A549 (cell line): Measurements from ENCODE around the gene GOLGA8S. TPM values are rescaled to one million over a fixed set of nuclear protein-coding genes. Genes with fewer than 3 reads are reported as not detected.

Experiments used
- ATAC-seq, 2 experiments: fragments of 200-7000 bp in 1 of 2; fragments of >200 bp in 1 of 2; cut with Nextera tagmentation in 1 of 2; cut with Tn5 transposase in 1 of 2; 3 replicates each; pipeline versions ENCODE4 v1.8.0 to v1.9.1; 2018 to 2020; ENCODE audit warnings: mild to moderate bottlenecking in 1 of 2, moderate library complexity in 1 of 2
- CTCF ChIA-PET: fragments of 300-600 bp; sonication (Branson Sonifier 250); formaldehyde crosslinking; extraction: SDS; loops from one replicate; lab custom pipeline; 2021; ENCODE audit warnings: antibody characterized with exemption, inconsistent platforms; lab: Yijun Ruan, JAX
- POLR2A ChIA-PET: fragments of 350-600 bp; formaldehyde crosslinking; extraction: SDS; loops from one replicate; lab custom pipeline; 2021; ENCODE audit warnings: antibody characterized with exemption, inconsistent platforms; lab: Yijun Ruan, JAX
- DNase-seq, 2 experiments: peaks; one replicate each; pipeline versions ENCODE4 v3.0.0 to v3.0.0-alpha.2; 2011 to 2016; ENCODE audit warnings: low read depth in 1 of 2, low spot score in 1 of 2
- FAIRE-seq: peaks from 2 replicates; lab custom pipeline; 2011; peaks lifted over from hg19 to GRCh38; lab: Jason Lieb, UNC
- H3K27ac ChIP-seq, 2 experiments: fragments of >200 bp; sonication (Bioruptor Twin); formaldehyde crosslinking; 3 replicates each; pipeline ENCODE4 v1.5.1; 2016 to 2017
- H3K4me1 ChIP-seq: fragments of >200 bp; sonication (Bioruptor Twin); formaldehyde crosslinking; 3 replicates; pipeline ENCODE4 v1.6.1; 2016
- H3K4me2 ChIP-seq: fragments of >200 bp; sonication (Bioruptor Twin); formaldehyde crosslinking; 3 replicates; pipeline ENCODE4 v1.6.1; 2016
- H3K4me3 ChIP-seq: fragments of >200 bp; sonication (Bioruptor Twin); formaldehyde crosslinking; 3 replicates; pipeline ENCODE4 v1.5.1; 2016
- H3K9me3 ChIP-seq: fragments of >200 bp; sonication (Bioruptor Twin); formaldehyde crosslinking; 3 replicates; pipeline ENCODE4 v1.6.1; 2016
- CEBPB ChIP-seq, 2 experiments: fragments of >200 bp in 1 of 2; sonication (Bioruptor Twin) in 1 of 2; formaldehyde crosslinking in 1 of 2; IDR thresholded peaks; 2 replicates each; pipeline ENCODE4 v1.6.1; 2012 to 2016
- CTCF ChIP-seq: fragments of >200 bp; sonication (Bioruptor Twin); formaldehyde crosslinking; IDR thresholded peaks from 3 replicates; pipeline ENCODE4 v1.5.1; 2016
- HDAC2 ChIP-seq: fragments of 200-600 bp; sonication (generic); IDR thresholded peaks from 2 replicates; pipeline ENCODE4 v1.6.1; 2016
- JUNB ChIP-seq: fragments of >200 bp; sonication (Bioruptor Twin); formaldehyde crosslinking; IDR thresholded peaks from 2 replicates; pipeline ENCODE4 v1.6.1; 2016
- REST ChIP-seq: fragments of 200-600 bp; sonication (generic); IDR thresholded peaks from 2 replicates; pipeline ENCODE4 v1.6.1; 2016; ENCODE audit warnings: antibody characterized with exemption, mild to moderate bottlenecking, moderate library complexity
- TFCP2L1 ChIP-seq: fragments of 250-450 bp; sonication (Bioruptor Pico); IDR thresholded peaks from 2 replicates; pipeline ENCODE4 v1.5.0; 2021; ENCODE audit warnings: mild to moderate bottlenecking
- ZC3H11A ChIP-seq: fragments of 450-650 bp; IDR thresholded peaks from 2 replicates; pipeline ENCODE4 v1.6.1; 2014; ENCODE audit warnings: antibody characterized with exemption, mild to moderate bottlenecking
- ZFP36 ChIP-seq: fragments of 450-650 bp; IDR thresholded peaks from 2 replicates; pipeline ENCODE4 v1.6.1; 2014; ENCODE audit warnings: borderline replicate concordance; ENCODE audit not compliant: partially characterized antibody
- ZSCAN20 ChIP-seq: fragments of 250-450 bp; sonication (Bioruptor Pico); IDR thresholded peaks from 2 replicates; pipeline ENCODE4 v1.8.0; 2022; ENCODE audit warnings: mild to moderate bottlenecking, moderate library complexity
- WGBS: methylation state at CpG from one replicate; pipeline ENCODE4 v1.1.6; 2017; ENCODE audit errors: missing lambda C conversion rate; 5-methylcytosine and 5-hydroxymethylcytosine counted together
- polyA plus RNA-seq, 4 experiments: library from polyadenylated mRNA; depleted of rRNA in 3 of 4; stranded (reverse); fragments of >200 nt; fragmentation: RNase III in 1 of 4; extraction: RNeasy Plus Mini Kit Qiagen cat#74134 plus additional on column Dnase treatment in 1 of 4; gene quantifications; 2 replicates in 3 of 4; 3 replicates in 1 of 4; pipeline ENCODE4 v1.2.3, GENCODE V29; 2011 to 2017
- TF ChIP-seq, protein P1 (sequence below): IDR thresholded peaks from 2 replicates; pipeline ENCODE4 v1.6.1; 2012

GOLGA8S gene
- polyA plus RNA-seq, 2 of the 4 experiments (the other 2 are of a cell fraction): 0.35 to 0.90 TPM

DNA sequence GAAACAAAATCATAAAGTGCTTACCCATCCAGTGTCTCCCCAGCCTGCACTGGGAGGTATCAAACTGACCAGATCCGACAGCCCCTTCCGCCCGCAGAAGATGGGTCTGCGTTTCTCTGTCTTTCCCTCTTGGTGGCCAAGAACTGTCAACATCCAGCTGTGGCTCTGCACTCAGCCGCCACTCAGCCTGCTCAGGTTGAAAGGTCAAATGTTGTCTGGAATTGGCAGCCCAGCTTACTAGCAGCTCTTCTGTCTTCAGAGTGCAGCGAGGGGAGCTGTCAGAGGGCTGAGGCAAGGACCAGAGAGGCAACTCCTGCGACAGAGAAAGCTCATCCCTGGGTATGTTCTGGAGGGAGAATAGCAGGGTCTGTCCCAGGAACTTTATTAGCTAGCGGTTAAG, 47.1 kb downstream of the GOLGA8S start:
- H3K9me3 ChIP-seq: peaks cover 5% of the 10 kb centered on the region; the same call in 1 of the 3 replicates
- FAIRE-seq (no peak), DNase-seq (no peak), ATAC-seq (no peak; a peak in 1 of 6 replicates)
- H3K27ac ChIP-seq: no peak overlapping the region
- ChIA-PET POLR2A (no interaction called here), CTCF (no interaction called here)
- H3K4me2 ChIP-seq: no peak overlapping the region
- TF ChIP-seq CEBPB (IDR thresholded peaks at IDR 0.05): no peak
- TF ChIP-seq, protein P1, sequence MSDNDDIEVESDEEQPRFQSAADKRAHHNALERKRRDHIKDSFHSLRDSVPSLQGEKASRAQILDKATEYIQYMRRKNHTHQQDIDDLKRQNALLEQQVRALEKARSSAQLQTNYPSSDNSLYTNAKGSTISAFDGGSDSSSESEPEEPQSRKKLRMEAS: no peak
- no peak for TF ChIP-seq TFCP2L1 (CRISPR knock-in tag)
- no peak for TF ChIP-seq ZFP36
- TF ChIP-seq ZSCAN20 (CRISPR knock-in tag): no peak
- no peak for TF ChIP-seq CTCF
- TF ChIP-seq REST: no peak
- WGBS: 74% methylated on average over 7 of the region's 8 CpGs
- no peaks in the 10 kb centered on the region for H3K4me1 ChIP-seq
- H3K4me3 ChIP-seq: no peak overlapping the region

DNA sequence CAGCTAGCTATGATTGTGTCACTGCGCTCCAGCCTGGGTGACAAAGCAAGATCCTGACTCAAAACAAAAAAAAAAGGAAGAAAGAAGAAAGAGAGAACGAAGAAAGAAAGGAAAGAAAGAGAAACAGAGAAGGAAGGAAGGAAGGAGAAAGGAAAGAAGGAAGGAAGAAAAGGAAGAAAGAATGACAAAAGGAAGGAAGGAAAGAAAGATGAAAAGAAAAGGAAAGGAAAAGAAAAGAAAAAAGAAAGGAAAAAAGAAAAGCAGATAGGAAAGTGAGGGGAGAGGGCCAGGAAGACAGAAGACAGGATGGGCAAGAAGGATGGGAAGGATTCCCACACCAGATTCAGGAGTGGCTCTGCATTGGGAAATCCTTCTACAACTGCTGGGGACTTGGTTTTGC, 47.6 kb downstream of the GOLGA8S start:
- ATAC-seq (no peak; a peak in 1 of 6 replicates), FAIRE-seq (no peak), DNase-seq (no peak)
- Histone ChIP-seq H3K4me1 (no peaks in the 10 kb centered on the region), H3K9me3 (peaks cover 5% of the 10 kb centered on the region; the same call in 1 of the 3 replicates), H3K4me2 (no peak overlapping the region), H3K27ac (no peak overlapping the region), H3K4me3 (no peak overlapping the region)
- 54% methylated on average over 2 of the region's 2 CpGs for WGBS
- ChIA-PET POLR2A (no interaction called here), CTCF (interaction anchor here (0.6 kb wide), 1 partner anchor 11 kb away, joined by 3 read pairs; no protein-coding TSS in a partner anchor)
- no peak for TF ChIP-seq TFCP2L1 (CRISPR knock-in tag)
- no peak for TF ChIP-seq ZC3H11A

GRCh38 chr15:23402544-23402943, 48.0 kb downstream of the GOLGA8S start:
- FAIRE-seq (no peak), DNase-seq (no peak), ATAC-seq (peak in 1 of 2 experiments; percentile 24; a peak in 1 of 6 replicates)
- Histone ChIP-seq H3K4me3 (no peak overlapping the region), H3K9me3 (peaks cover 5% of the 10 kb centered on the region; the same call in 1 of the 3 replicates), H3K4me1 (no peaks in the 10 kb centered on the region), H3K27ac (no peak overlapping the region), H3K4me2 (no peak overlapping the region)
- POLR2A ChIA-PET: no interaction called here
- TF ChIP-seq CEBPB (IDR thresholded peaks at IDR 0.05): no peak
- CTCF ChIA-PET: interaction anchor here (0.6 to 1.1 kb wide), 2 partner anchors 10 to 11 kb away, joined by 3 read pairs; no protein-coding TSS in a partner anchor
- WGBS: 31% methylated on average over 5 of the region's 5 CpGs

DNA sequence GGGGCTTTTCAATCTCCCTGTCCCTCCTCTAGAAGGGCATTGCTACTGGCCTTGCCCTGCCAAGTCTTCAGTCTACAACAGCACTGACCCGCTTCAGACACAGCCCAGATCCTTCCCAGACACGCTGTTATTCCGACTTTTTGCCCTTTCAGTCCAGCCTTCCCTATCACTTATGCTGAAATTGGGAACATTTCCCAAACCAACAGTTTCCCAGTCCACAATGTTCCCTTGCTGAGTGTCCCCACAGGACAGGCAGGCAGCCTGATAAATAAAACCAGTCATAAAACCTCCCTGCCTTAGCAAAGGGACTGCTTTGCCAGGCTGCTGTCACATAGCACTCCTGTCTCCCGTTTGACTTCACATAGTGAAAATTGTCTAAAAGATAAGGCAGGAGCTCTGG, 49.0 kb downstream of the GOLGA8S start:
- WGBS: 55% methylated on average over 4 of the region's 4 CpGs

More for the DNA sequence above, 49.0 kb downstream of the GOLGA8S start:
- Histone ChIP-seq H3K4me2 (no peak overlapping the region), H3K4me3 (no peak overlapping the region), H3K4me1 (no peaks in the 10 kb centered on the region), H3K9me3 (peaks cover 5% of the 10 kb centered on the region; the same call in 1 of the 3 replicates), H3K27ac (no peak overlapping the region)
- ATAC-seq (peak in 1 of 2 experiments; percentile 28; a peak in 2 of 6 replicates), DNase-seq (no peak), FAIRE-seq (no peak)
- ChIA-PET POLR2A (no interaction called here), CTCF (interaction anchor here (1.1 kb wide), 1 partner anchor 9 kb away, joined by 3 read pairs; no protein-coding TSS in a partner anchor)
- no peak for TF ChIP-seq CTCF
- TF ChIP-seq, protein P1: no peak
- TF ChIP-seq ZFP36: no peak
- no peak for TF ChIP-seq HDAC2
- no peak for TF ChIP-seq JUNB
